Fibroblast of mammary gland (primary cell): Measurements from ENCODE around the gene STXBP6.

Experiments used
- DNase-seq: peaks from one replicate; pipeline ENCODE4 v3.0.0-alpha.2; 2010; ENCODE audit warnings: low read depth
- H3K4me3 ChIP-seq: 2 replicates; pipeline ENCODE4 v1.5.1; 2011; ENCODE audit warnings: low read depth, mild to moderate bottlenecking, low read length, moderate library complexity; ENCODE audit not compliant: control insufficient read depth
- TF ChIP-seq, protein P1 (sequence below): conservative IDR thresholded peaks from 2 replicates; pipeline ENCODE4 v1.5.1; 2011; ENCODE audit warnings: low read depth, low read length, inconsistent platforms; ENCODE audit not compliant: control insufficient read depth, insufficient read depth

The STXBP6 gene

DNA sequence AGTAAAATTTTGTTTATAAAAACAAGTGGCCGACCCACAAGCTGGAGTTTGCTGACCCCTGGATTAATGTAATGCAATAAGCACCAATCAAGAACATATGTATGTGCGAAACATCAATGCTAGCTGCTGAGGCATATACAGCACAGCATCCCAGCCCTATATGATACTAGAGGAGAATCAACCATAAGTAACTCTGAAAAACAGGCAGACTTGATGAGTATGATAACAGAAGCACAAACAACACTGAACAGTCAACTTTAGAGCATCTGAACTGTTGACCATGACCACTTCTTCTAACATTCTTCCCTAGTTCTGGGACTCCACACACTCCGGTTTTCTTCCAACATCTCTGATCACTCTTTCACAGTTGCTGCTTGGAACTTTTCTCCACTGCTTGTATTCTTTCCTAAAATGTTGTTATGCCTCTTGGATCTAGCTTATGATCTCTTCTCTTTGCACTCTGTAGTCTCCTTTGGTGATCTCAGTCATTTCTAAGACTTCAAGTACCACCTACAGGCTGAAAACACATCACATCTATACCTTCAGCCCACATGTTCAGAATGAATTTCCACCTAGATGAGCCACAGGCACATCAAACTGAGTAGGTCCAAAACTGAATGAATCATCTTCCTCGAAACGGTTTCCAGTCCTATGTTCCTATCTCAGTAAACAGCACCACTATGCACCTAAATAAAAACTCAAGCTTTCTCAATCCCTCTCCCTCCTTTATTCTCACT lies 57.2 kb downstream of the STXBP6 start:
- no peak for DNase-seq
- H3K4me3 ChIP-seq = no peak overlapping the region
- TF ChIP-seq, protein P1, sequence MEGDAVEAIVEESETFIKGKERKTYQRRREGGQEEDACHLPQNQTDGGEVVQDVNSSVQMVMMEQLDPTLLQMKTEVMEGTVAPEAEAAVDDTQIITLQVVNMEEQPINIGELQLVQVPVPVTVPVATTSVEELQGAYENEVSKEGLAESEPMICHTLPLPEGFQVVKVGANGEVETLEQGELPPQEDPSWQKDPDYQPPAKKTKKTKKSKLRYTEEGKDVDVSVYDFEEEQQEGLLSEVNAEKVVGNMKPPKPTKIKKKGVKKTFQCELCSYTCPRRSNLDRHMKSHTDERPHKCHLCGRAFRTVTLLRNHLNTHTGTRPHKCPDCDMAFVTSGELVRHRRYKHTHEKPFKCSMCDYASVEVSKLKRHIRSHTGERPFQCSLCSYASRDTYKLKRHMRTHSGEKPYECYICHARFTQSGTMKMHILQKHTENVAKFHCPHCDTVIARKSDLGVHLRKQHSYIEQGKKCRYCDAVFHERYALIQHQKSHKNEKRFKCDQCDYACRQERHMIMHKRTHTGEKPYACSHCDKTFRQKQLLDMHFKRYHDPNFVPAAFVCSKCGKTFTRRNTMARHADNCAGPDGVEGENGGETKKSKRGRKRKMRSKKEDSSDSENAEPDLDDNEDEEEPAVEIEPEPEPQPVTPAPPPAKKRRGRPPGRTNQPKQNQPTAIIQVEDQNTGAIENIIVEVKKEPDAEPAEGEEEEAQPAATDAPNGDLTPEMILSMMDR = no peak

DNA sequence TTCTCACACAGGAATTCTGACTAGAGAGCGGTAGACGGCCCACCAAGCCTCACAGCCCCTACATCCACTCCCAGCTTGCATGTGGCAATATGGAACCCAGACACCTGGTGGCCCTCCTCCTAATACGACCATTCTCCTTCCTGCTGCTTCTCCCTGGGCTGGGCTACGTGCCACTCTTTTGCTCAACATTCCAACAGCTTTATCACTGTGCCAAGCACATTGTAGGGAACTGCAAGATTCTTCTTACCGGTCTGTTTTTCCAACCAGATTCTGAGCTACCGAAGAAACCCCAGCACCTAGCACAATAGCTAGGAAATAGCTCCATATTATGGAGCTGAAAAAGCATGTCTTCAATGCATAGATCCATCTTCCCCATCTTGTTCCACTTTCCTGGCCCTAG lies 58.1 kb downstream of the STXBP6 start:
- no peak for DNase-seq
- TF ChIP-seq, protein P1 = no peak
- H3K4me3 ChIP-seq = no peak overlapping the region

DNA sequence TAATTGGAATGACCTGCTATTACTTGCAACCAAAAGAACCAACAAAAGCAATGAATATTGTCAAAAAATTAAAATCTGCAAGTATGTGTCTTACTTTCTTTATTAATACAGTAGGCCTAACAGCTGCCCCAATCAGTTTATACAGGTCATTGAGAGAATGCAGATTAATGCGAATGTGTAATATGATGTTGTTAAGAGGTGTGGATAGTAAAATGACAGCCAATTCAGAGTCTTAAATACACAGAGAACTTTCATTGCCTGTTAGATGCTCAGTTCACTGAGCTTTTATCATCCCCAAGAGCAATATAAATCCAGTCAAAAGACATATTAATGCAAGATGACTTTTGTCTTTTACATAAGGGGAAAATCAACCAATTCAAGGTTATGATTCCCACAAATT lies 58.7 kb downstream of the STXBP6 start:
- DNase-seq = no peak
- H3K4me3 ChIP-seq = no peak overlapping the region
- TF ChIP-seq, protein P1 = no peak

DNA sequence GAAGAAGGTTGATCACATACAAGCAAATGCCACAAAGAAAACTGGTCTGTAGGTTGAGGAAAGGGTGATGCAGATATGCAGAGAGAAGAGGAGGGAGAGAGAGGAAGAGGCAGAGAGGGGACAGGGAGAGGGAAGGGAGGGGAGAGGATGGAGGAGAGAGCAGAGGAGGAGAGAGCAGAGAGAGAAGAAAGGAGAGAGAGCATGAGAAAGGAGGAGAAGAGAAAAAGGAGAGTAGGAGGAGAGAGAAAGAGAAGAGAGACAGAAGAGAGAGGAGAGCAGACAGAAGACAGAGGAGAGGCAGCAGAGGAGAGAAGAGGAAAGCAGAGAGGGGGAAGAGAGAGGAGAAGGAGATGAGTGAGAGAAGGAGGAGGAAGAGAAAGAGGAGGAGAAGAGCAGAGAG lies 59.2 kb downstream of the STXBP6 start:
- H3K4me3 ChIP-seq = no peak overlapping the region
- TF ChIP-seq, protein P1 = no peak
- no peak for DNase-seq

DNA sequence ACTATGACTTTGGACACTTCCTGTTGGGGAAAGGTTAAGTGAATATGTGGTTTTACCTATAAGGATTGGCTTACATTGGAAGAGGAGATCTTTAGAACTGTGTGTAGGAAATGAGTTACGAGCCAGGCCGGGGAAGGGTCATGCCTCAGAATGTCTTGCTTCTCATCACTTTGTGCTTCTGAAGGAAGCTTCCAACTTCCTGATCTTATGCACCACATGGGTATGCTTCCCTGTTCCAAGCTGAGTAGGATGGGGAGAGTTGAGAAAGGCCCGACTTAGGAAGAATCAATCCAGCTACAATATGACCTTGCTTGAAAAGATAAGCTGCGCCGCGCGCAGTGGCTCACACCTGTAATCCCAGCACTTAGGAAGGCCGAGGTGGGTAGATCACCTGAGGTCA lies 59.9 kb downstream of the STXBP6 start:
- no peak overlapping the region for H3K4me3 ChIP-seq
- TF ChIP-seq, protein P1 = no peak
- DNase-seq = no peak

DNA sequence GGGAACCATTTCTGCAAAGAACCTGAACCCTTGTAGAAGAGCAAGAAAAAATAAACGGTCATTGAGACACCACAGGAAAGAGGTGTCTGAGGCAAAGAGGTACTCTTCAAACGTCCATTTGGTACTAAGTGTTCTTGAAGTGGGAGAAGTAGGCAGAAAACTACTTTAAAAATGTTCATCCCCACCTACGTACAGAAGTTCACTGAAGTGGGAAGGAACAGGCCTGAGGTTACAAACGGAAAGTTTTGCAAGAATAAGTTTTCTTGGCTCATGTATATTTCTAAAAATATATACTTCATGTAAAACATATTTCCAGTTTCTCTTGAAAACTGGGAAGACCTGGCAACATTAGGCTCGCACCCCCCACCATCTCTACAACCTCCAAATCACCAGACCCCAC lies 61.2 kb downstream of the STXBP6 start:
- TF ChIP-seq, protein P1 = no peak
- no peak overlapping the region for H3K4me3 ChIP-seq
- no peak for DNase-seq

DNA sequence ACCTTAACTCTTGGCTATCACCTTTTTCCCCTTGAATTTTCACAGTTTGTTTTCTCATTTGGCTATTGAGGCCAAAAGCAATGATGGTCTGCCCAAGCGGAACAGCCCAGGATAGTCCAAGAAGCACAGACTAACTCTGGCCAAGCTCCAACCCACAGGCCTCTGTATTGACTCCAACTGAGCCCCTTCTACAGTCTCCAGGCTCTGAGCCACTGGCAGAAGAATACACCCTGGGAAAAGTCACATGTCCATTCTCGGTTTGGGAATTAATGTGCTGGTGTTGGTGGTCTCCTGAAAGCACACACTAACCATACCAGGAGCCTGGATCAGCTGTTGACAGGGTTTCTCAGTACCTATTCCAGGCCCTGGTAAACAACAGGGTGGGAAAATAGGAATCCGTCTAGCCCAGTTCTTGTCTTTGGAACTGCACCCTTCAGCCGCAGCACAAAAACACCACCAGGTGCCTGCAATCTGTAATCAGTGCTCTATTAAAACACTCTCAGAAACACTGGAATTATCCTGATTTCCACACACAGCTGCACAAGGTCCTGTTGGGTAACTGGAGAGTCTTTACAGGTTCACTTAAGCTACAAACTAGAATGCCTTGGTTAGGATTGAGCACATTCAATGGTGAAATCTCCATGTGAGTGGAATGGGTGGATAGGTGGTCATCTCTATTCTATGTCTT lies 63.6 kb downstream of the STXBP6 start:
- no peak overlapping the region for H3K4me3 ChIP-seq
- TF ChIP-seq, protein P1 = no peak
- no peak for DNase-seq
